Activated B cell treated with CpG ODN at 0.5 μM for 24 hours (primary cell): Measurements from ENCODE around the gene GABRG3. TPM values are rescaled to one million over a fixed set of nuclear protein-coding genes. Genes with fewer than 3 reads are reported as not detected.

Experiments used
- ATAC-seq: fragments of 200-7000 bp; cut with Tn5 transposase; one replicate; pipeline ENCODE4 v1.10.0; 2021; ENCODE audit warnings: low read depth, mild to moderate bottlenecking, moderate library complexity
- CTCF ChIA-PET: fragments of 350-600 bp; sonication (Branson Sonifier 250); formaldehyde crosslinking; loops from one replicate; lab custom pipeline; 2021; ENCODE audit warnings: antibody characterized with exemption; lab: Charles Lee
- POLR2A ChIA-PET: fragments of 350-600 bp; sonication (Branson Sonifier 250); formaldehyde crosslinking; loops from one replicate; lab custom pipeline; 2021; ENCODE audit warnings: antibody characterized with exemption; lab: Charles Lee
- DNase-seq: peaks from one replicate; pipeline ENCODE4 v3.0.0; 2022
- H3K27ac Mint-ChIP-seq: one replicate; pipeline ENCODE4 v1.8.0; 2020; ENCODE audit warnings: mixed read lengths
- H3K27me3 Mint-ChIP-seq: one replicate; pipeline ENCODE4 v1.8.0; 2021; ENCODE audit warnings: mixed read lengths
- H3K36me3 Mint-ChIP-seq: one replicate; pipeline ENCODE4 v1.8.0; 2021; ENCODE audit warnings: low read depth, mixed read lengths
- H3K4me1 Mint-ChIP-seq: one replicate; pipeline ENCODE4 v1.8.0; 2021; ENCODE audit warnings: mixed read lengths
- H3K4me3 Mint-ChIP-seq: one replicate; pipeline ENCODE4 v1.8.0; 2020; ENCODE audit warnings: mild to moderate bottlenecking, mixed read lengths
- H3K9me3 Mint-ChIP-seq: one replicate; pipeline ENCODE4 v1.8.0; 2020; ENCODE audit warnings: mixed read lengths
- intact Hi-C: fragments of 100-400 bp; cut with micrococcal nuclease; formaldehyde crosslinking; loops from one replicate; pipeline ENCODE4 v1.15.1; 2024
- total RNA-seq: library from RNA; stranded (reverse); gene quantifications from 2 replicates; pipeline ENCODE4 v1.2.3, GENCODE V29; 2022
- TF ChIP-seq, protein P1 (sequence below): fragments of 200-600 bp; IDR thresholded peaks from one replicate; pipeline ENCODE4 v1.8.0; 2022; ENCODE audit warnings: antibody characterized with exemption, mild to moderate bottlenecking

Gene GABRG3
- total RNA-seq, 1 donor from 2014 or later = not detected

DNA sequence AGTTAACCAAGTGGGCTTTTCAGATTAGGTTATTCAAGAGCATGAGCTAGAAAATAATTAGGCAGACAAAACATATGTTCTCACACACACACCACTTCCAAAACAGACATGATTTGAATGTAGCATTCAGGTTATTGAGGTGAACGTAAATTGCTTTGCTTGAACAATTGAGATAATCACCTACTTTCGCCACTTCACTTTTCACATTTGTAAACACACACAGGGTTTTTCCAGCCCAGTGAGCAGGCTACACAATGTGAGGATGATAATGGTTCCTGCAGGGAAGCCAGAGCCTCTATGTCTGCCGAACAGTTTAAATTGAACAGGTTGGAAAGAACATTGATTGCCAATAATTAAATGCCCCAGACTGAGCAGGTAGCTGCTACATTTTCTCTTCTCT, 567.3 kb downstream of the GABRG3 start:
- DNase-seq = no peak
- Mint-ChIP-seq H3K36me3 (no peaks in the 10 kb centered on the region), H3K4me3 (no peak overlapping the region), H3K27ac (no peak overlapping the region), H3K9me3 (peaks cover 4% of the 10 kb centered on the region), H3K4me1 (no peaks in the 10 kb centered on the region), H3K27me3 (no peaks in the 10 kb centered on the region)
- POLR2A ChIA-PET = no interaction called here
- no peak for ATAC-seq
- TF ChIP-seq, protein P1, sequence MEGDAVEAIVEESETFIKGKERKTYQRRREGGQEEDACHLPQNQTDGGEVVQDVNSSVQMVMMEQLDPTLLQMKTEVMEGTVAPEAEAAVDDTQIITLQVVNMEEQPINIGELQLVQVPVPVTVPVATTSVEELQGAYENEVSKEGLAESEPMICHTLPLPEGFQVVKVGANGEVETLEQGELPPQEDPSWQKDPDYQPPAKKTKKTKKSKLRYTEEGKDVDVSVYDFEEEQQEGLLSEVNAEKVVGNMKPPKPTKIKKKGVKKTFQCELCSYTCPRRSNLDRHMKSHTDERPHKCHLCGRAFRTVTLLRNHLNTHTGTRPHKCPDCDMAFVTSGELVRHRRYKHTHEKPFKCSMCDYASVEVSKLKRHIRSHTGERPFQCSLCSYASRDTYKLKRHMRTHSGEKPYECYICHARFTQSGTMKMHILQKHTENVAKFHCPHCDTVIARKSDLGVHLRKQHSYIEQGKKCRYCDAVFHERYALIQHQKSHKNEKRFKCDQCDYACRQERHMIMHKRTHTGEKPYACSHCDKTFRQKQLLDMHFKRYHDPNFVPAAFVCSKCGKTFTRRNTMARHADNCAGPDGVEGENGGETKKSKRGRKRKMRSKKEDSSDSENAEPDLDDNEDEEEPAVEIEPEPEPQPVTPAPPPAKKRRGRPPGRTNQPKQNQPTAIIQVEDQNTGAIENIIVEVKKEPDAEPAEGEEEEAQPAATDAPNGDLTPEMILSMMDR = no peak
- CTCF ChIA-PET = no interaction called here
- intact Hi-C loops = no loop called here

DNA sequence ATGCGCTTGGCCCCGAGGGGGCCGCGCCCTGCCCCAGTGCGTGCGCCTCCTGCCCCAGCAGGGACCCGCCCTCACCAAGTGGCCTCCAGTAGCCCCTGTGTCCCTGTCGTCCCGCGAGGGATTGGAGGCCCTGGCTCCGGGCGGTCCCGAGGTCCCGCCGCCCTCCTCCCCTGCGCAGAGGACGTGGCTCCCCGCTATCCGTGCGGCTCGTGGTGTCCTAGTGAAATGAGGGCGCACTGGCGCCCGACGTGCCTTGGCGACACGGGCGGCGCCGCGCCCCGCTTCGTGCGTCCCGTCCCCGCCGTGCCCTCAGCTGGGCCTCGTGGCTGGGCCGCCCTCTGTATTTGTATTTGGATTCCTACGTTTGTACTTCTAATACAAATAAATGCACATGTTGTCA, 570.6 kb downstream of the GABRG3 start:
- TF ChIP-seq, protein P1 = no peak
- ChIA-PET POLR2A (no interaction called here), CTCF (no interaction called here)
- Mint-ChIP-seq H3K4me3 (no peak overlapping the region), H3K27ac (no peak overlapping the region), H3K9me3 (peaks cover 10% of the 10 kb centered on the region), H3K27me3 (no peaks in the 10 kb centered on the region), H3K36me3 (no peaks in the 10 kb centered on the region), H3K4me1 (no peaks in the 10 kb centered on the region)
- intact Hi-C loops = no loop called here
- no peak for ATAC-seq
- DNase-seq = no peak

DNA sequence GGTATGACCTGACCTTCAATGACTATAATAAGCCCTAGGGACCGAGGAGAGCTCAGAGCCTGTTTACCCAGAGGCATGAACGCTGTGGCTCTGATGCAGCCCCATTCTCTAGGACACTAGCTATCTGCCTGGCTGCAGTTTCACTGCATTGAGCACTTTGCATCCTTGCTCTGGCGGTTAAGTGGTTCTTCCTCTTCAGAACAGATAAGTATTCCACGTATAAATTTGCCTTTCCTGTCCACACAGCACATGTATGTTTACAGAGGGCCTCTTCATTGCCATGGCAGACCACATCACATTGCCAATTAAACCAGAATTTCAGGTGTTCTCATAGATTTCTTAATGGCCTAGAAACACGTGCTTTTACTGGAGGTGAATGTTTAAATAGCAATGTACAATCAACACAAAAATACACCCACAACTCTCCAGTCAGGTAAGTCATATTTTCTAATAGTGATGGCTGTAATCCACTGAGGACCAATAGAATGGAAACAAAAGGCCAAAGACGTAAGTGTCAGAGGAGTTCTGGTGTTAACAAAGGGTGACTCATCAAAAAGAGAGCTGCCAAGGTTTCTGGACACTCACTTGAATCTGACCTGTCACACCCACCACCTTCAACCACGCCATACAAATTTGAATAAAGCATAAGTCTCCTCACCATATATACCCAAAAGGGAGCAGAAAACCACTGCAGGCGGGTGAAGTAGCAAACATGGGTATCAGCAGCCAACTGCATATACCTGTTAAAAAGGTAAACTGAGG, 574.7 kb downstream of the GABRG3 start:
- intact Hi-C loops = no loop called here
- Mint-ChIP-seq H3K36me3 (no peaks in the 10 kb centered on the region), H3K27ac (no peak overlapping the region), H3K27me3 (no peaks in the 10 kb centered on the region), H3K4me1 (no peaks in the 10 kb centered on the region), H3K9me3 (peaks cover 10% of the 10 kb centered on the region), H3K4me3 (no peak overlapping the region)
- ChIA-PET CTCF (no interaction called here), POLR2A (no interaction called here)
- DNase-seq (no peak), ATAC-seq (no peak)
- TF ChIP-seq, protein P1 = no peak

DNA sequence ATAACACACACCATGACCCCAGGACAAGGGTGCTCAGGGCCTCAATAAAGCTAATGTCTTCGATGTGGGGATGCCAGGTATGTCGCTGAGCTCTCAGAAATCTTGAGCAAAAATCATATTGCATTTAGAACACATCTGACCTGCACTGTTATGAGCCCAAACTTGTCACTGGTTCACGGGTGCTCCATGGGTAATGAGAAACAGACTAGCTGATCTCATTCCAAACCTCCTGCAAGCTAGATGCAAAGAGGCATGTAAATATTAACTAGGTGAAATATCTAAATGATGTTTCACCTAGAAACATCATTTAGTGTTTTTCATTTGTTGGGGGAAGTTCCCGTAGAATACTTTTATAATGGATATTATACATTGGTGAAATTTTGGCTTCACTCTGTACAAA, 578.8 kb downstream of the GABRG3 start:
- Mint-ChIP-seq H3K9me3 (peaks cover 9% of the 10 kb centered on the region), H3K4me1 (no peaks in the 10 kb centered on the region), H3K27ac (no peak overlapping the region), H3K36me3 (no peaks in the 10 kb centered on the region), H3K4me3 (no peak overlapping the region), H3K27me3 (no peaks in the 10 kb centered on the region)
- ATAC-seq (no peak), DNase-seq (no peak)
- TF ChIP-seq, protein P1 = no peak
- POLR2A ChIA-PET = no interaction called here
- CTCF ChIA-PET = no interaction called here
- intact Hi-C loops = no loop called here

DNA sequence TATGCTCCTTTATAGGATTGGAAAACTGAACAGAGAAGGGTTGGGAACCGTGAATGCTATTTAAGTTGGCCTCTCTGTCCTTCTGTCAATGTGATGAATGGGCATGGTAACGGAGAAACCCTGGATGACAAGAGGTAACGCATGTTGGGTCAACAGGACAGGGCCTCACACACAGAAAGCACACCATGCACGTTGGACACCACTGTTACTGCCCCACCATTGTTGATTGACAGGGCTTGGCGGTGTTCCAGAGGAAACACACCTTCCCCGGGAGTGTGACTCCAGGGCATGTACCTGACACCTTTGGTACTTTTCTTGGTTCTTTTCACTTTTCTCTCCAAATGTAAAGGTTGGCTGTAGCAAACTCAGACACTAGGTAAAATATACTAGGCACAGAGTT, 579.7 kb downstream of the GABRG3 start:
- ATAC-seq (no peak), DNase-seq (no peak)
- H3K27me3 Mint-ChIP-seq = no peaks in the 10 kb centered on the region
- TF ChIP-seq, protein P1 = no peak
- peaks cover 16% of the 10 kb centered on the region for H3K9me3 Mint-ChIP-seq
- ChIA-PET POLR2A (no interaction called here), CTCF (no interaction called here)
- no peaks in the 10 kb centered on the region for H3K4me1 Mint-ChIP-seq
- no peak overlapping the region for H3K4me3 Mint-ChIP-seq
- intact Hi-C loops = no loop called here
- no peaks in the 10 kb centered on the region for H3K36me3 Mint-ChIP-seq
- H3K27ac Mint-ChIP-seq = no peak overlapping the region
